Measurements from ENCODE around the gene CDKL4.
A peak's percentile ranks its signal among the peaks of the same experiment; 100 is the strongest.
"Not testable (repeated sequence)": the region's sequence is repeated elsewhere in the genome, so short reads cannot be mapped to it uniquely, and the experiment has no call there.

CDKL4 gene

DNA sequence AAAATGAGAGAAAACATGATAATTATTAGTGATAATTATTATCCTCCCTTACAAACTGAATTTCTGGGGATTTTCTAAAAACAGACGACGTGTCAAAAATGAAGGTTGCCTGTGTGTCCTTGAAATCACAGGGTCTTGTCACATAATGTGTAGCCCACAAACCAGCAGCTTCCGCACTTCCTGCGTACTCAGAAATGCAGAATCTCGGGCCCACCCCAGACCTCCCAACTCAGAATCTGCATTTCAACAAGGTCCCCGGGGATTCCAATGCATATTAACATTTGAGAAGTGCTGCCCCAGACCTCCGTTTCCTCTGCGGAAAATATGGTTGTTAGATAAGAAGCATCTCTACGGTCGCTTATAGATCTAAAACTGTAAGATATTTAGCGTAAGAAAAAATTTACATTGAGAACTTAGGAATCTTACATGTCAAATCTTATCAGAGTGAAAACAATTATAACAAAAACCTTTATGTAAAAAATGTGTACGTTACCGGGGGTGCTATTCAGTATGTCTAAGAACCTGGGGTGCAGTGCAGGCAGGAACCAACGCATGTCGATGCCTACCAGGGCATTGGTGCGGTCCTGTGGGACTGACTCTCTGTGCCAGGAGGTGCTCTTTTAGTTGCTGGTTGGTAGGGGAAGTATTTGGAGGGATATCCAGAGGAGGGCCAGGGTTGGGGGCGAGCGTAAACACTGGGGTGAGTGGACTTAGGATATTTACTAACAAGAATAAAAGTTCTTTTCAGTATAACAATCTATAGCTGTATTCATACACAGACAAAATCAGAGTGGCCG lies 15.2 kb downstream of the CDKL4 start:
- DNase-seq = no peak

DNA sequence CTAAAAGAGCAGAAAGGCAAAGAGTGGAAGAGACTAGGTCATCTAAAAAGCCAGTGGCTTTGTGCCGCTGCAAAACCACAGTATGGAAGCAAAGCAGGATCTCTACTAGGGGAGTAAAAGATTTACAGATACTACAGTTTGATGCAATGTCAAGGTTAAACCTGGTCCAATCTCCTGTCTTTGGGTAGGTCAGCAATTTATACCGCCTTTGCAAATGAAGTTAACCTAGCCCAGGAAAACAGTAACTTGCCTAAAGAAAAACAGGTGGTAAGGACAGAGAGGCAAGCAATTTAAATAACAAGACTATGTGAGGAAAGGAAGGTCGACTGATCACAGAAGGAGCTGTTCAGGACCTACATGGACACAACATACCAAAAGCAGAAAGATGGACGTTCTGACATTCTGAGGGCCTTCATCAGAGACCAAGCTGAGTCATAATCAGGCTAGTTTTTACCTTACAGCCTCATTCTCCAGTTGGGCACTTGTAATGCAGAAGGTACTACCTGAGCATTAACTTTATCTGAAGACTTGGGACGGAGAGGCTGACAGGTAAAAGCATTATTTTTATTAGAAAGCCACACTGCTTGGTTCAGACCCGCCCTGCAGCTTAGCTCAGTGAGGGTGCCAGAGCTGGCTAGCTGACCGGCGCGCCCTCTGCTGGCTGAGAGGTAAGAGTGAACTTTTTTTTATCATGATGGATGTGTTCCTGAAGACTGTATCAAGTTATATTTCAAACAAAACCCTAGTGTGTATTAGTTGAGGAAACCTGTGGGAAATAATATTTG lies 15.9 kb downstream of the CDKL4 start:
- DNase-seq = peak; percentile 87

DNA sequence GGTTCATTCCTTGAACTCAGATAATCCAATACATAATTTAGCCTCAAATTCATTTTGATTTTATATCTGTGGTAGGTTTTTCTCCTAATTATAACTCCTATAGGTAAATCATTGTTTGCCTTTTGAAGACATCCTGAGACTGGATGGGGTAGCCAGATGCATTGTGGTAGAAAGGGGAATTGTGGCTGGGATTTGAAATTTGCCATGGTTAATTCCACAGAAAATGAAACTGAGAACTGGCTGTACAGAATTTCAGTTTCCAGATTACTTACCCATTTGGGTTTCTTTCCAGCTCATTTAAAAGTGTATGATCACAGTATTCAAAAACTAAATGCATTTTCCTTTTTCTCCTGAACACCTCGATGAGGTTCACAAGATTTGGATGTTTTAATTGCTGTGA lies 18.2 kb downstream of the CDKL4 start:
- DNase-seq = no peak

DNA sequence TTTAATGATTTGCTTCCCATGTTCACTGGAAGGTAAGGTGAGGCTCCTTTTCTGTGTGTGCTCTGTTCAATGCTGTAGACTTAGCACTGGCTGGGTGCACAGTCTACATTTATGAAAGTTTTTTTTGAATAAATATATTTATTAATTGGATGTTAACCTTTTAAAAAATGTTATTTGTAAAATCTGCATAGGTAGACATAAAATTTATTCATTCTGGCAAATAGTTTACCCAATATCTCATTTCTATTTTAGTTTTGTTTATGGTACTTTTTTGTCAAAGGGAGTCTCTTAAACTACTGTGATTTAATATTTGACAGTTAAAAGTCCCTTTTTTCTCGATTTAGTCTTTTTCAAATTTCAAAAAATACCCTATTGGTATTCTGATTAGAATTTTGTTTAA lies 19.9 kb downstream of the CDKL4 start:
- no peak for DNase-seq

DNA sequence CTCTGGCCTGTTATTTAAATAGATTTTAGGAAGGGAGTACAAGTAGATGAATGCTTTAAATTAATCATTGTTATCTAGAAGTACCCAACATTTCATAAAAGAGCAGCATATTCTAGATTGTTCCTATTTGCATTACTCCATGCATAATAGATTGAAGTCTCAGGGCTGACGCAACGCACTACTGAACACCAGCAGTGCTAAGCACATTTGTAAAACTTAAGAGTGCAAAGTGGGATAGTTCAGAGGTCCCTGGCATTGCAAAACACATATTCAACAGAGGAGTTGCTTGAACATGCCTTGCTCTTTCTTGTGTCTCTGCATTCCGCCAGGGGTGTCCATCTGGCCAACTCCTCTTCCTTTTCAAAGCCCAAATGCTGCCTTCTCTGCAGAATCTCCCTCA lies 22.3 kb downstream of the CDKL4 start:
- no peak for DNase-seq

DNA sequence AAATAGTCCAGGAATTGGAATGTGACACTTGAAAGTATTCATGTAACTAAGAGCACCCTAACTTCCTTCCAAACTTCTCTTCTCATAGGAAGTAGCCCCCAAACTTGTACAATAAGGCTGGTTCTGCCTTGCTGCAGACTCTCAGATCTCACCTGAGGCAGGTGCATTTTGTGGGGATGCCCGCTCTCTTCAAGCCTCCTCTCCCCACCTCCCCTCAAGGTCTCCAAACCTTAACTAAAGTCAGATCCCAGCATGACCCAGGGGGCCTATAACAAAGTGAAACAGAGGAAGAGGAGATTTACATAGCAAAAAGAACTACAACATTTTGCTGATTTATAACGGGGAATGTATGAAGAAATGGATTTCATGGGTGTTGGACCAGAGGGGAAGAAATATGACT lies 23.6 kb downstream of the CDKL4 start:
- DNase-seq = no peak

DNA sequence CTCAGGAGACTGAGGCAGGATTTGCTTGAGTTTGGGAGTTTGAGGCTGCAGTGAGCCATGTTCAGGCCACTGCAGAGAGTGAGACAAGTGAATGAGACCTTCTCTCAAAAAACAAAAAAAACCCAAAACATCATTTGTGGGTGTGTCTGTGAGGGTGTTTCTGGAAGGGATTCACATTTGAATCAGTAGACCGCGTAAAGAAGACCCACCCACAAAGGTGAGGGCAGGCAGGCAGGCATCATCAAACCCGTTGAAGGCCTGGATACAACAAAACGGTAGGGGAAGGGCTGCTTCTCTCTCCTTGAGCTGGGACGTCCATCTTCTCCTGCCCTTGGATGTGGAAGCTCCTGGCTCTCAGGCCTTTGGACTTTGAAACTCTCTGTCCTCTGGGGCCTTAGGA lies 25.4 kb downstream of the CDKL4 start:
- no peak for DNase-seq

DNA sequence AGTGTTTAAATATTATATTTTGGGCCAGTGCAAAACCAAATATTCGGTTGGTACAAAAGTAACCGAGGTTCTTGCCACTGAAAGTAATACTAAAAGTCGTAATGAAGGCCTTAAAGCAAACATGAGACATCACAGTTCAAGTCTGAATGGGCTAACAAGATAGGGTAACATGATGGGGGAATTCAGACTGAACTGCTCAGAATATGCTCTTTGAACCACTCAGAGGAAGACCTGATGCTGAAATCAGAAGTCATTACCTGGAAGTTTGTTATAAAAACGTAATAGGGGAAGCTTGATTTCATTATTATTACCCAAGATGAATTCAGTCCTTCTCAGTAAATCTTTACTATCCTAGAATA lies 26.6 kb downstream of the CDKL4 start:
- no peak for DNase-seq

DNA sequence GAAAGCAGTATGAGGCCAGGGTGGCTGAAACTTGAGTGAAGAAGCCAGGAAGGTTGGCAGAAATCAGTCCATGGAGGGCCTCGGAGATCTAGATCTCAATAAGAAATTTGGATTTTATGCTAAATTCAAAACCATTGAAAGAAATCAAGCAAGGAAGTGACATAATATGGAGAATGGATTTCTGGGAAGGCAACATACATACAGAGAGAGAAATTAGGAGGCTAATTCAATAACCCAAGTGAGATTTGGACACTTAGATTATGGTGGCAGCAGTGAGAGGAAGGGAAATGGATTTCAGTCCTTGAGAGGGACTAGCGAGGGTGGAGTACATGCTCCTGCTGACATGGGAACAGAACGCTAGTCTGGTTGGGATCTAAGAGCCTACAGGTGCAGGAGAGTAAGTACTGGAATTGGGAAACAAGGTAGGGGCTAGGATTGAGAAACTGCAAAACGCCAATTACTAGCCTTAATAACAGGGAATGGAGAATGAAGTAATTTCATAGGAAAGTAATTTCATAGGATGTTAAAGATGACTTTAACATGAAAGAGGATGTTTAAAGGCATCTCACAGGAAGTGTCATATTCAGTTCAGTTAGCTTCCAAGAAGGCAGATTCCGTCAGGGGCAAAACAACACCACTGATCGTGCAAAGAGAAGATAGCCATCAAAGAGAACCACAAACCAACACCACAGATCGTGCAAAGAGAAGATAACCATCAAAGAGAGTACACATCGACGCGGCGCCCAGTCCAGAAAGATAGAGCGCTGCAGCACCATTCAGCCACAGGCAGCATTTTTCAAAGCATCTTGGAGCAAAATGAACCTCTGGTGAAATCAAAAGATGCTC lies 27.2 kb downstream of the CDKL4 start:
- DNase-seq = peak; percentile 78

DNA sequence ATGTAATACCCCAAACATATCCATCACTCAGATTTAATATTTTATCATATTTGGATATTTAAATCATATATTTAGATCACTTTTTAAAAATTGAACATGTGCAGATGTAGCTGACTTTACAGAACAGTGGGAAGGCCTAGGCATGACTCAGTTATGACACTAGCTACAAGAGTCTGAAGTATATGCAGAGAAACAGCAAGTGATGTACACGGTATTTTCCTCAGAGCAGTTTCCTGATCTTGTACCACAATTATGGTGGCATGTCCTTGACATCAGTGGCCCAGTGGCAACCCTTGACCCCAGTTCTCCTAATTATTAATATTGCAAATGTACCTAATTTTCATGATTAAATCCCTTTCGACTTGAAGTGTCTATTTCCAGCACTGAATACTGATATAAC lies 28.2 kb downstream of the CDKL4 start:
- no peak for DNase-seq

DNA sequence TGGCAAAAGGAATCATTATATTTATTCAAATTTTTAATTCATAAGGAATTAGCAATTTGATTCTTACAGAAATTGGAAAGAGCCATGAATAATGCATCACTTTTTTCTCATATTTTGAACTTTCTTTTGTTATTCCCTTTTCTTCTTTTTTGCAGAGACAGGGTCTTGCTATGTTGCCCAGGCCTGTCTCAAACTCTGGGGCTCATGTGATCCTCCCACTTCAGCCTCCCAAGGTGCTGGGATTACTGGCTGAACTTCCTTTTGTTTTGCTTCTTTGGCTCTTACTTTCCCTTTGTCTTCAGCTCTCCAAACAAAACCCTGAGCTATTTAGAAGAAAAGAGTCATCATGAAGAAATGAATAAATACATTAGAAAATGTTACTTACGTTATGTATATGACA lies 30.8 kb downstream of the CDKL4 start:
- DNase-seq = no peak

DNA sequence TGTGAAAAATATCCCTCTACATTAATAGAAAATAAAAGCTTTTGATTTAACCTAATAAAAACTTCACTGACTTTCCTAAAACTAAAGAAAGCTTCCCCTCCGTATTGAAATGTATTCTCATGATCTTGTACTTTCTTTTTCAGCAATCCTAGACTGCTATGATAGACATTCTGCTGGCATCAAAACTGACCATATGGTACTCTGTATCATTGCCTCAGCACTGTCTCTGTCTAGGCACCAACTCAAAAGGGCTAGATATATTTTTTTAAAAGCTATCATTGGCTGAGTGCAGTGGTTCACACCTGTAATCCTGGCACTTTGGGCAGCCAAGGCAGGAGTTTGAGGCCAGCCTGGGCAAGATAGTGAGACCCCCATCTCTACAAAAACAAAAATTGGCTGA lies 32.9 kb downstream of the CDKL4 start:
- DNase-seq = no peak

DNA sequence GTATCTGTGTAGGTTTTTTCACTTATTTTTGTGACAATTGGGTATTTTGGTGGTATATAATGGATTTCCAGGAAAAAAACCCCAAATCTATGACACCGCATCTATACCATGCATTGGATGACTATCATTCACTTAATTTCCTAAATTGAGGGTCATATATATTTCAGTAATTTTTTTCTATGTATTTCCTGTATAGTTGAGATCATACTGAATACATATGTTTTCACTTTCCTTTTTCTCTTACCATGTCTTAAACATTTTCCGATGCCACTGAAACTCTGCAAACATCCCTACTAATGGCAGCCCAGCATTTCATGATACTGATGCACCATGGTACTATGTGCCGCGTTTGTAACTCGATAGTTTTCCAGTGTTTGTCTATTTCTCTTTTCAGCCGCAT lies 40.4 kb downstream of the CDKL4 start:
- DNase-seq = no peak

DNA sequence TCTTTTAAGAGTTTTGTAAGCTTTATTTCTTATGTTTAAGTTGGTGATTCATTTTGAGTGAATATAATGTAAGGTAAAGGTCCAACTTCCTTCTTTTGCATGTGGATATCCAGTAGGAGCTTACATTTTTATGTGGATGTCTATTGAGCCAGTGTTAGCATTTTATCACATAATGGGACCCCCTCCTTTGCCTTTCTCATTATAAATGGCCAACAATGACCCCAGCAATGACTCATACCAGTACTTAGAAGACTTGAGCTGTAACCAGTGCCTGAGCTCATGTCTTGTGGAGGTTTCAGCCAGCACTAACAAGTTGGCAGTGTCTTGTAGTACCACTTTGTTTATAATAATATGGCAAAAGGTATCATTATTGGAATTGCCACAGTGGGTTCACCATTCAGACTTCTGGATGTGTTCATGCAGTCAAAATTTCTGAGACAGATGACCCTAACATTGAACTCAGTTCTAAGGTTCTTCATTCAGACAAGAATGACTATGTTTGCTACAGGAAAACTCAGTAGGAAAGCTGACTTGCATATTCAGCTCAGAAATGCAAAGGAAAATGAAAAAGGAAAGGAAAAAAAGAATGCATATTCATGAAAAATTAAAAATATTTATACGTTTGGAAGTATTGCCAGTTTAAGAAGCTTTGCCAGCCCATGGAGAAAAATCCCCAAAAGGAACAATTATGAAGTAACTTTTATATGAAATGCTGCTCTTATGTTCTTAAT lies 41.0 kb downstream of the CDKL4 start:
- no peak for DNase-seq

DNA sequence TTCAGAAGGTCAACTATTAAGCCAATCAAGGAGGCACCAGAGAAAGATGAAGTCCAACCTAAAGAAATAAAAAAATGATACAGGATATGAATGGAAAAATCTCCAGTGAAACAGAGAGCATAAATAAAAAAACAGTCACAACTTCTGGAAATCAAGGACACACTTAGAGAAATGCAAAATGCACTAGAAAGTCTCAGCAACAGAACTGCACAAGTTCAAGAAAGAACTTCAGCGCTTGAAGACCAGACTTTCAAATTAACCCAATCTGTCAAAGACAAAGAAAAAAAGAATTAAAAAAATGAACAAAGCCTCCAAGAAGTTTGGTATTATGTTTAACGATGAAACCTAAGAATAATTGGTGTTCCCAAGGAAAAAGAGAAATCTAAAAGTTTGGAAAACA lies 46.8 kb downstream of the CDKL4 start:
- not testable (repeated sequence) for DNase-seq

DNA sequence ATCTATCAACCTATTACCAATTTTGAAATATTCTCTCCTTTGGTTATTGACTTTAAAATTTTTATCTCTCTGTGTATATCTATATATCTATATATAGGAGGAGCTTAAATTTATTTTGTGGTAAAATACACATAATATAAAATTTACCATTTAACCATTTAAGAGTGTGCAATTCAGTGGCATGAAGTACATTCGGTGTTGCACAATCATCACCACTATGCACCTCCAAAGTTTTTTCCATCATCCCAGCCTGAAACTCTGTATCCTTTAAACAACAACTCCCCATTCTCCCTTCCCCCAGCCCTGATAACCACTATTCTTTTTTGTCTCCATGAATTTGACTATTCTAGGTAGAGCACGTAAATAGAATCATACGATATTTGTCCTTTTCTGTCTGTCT lies 49.1 kb downstream of the CDKL4 start:
- DNase-seq = no peak

DNA sequence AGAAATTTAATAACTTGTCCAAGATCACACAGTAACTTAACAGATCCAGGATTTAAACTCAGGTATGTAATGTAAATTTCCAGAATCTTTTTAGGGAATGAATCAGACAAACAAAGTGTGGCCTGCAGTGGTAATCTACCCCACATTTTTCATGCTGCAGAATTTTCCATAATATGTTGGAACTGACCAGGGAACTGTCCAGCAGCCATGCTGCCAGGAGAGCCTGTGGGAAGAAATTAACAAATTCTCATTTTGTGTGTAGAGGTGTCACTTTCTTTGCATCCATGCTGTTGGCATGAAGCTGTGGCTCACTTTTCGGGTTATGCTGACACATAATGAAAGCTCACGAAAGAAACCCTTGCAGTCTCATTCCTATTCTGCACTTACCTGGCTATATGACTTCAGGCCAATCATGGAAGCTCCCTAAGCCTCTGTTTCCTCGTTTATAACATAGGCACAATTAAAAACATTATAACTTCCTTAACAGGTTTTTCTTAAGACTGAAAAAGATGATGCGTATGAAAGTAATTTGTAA lies 54.7 kb downstream of the CDKL4 start:
- peak; percentile 8 for DNase-seq

DNA sequence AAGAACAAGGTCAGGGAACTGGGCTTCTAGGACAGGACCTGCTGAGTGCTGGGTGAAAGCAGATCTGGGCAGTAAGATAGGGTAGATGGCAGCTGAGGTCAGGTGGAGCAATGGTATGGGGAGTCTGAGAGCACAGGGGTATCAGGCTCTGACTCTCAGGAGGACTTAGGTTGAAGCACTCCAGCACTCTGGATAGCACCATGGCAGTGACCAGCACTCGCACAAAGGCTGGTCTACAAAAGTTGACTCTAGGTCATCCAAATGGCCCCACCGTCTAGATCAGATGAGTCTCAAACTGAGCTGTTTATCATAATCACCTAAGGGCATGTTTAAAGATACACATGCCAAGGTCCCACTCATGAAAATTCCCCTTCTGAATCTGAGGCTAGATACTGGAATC lies 60.1 kb downstream of the CDKL4 start:
- DNase-seq = no peak

DNA sequence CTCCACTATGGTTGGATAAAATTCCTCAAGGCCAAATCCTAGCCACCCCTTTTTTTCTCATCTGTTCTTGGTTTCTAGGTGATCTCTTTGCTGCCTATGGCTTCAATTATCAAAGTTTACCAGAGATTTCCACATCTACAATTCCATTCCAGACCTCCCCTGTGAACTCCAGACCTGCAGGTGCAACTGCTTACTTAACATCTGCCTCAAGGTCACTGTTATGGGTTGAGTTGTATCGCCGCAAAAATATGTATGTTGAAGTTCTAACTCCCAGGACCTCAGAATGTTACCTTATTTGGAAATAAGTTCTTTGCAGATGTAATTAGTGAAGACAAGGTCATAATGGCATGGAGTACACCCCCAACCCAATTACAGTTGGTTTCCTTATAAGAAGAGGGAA lies 62.5 kb downstream of the CDKL4 start:
- DNase-seq = no peak

DNA sequence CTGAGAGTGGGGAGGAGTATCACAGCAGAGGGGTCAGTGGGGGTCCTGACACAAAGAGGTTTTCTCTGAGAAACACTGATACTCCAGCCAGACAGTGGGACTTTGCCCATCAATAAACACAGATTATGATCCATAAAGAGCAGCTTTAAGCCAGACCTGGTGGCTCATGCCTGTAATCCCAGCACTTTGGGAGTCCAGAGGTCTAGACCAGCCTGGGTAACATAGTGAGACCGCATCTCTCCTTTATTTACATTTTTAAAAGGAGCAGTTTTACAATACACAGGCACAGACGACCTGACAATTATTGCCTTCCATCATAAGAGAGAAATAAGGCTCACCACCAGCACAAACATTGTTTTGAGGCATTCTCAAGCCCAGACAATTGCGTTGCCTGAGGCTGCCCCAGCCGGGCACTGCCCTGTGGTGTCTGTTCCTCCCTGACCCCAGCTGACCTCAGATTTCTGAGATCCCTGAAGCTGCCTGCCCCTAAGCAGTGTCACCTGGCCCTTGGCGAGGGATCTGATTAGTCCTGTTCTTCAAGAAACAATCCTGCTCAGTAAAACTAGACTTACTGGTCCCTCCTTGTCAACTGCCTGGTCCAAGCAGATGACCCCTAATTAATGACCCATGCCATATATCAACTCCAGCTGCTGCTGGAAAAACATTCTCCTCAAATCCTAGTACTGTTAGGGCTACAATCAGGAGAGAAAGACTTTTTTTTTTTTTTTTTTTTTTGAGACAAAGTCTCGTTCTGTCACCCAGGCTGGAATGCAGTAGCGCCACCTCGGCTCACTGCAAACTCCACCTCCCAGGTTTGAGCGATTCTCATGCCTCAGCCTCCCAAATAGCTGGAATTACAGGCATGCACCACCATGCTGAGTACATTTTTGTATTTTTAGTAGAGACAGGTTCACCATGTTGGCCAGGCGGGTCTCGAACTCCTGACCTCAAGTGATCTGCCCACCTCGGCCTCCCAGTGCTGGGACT lies 63.5 kb downstream of the CDKL4 start:
- no peak for DNase-seq

DNA sequence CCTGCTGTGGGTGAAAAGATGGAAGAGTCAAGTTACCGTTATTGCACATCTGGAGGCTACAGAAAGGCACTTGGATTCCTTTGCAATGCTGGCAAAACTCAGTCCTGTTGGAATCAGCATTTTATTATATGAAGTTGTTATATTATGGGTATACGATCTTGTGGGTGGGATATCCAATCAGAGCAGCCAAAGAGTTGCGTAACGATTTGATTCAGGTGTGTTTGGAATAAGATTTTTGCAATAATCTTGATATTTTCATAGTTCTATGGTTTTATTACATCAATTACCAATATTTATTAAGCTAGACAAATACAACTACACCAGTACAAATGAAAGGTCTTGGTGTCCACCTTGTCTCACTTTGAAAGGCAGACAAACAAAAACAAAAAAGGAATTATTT lies 65.0 kb downstream of the CDKL4 start:
- no peak for DNase-seq

Data from activated CD4-positive, alpha-beta T cell treated with anti-CD3 and anti-CD28 coated beads for 48 hours (primary cell).